Central memory CD8-positive, alpha-beta T cell (primary cell): ENCODE data around the gene KSR2.
"Not testable (repeated sequence)": the region's sequence is repeated elsewhere in the genome, so short reads cannot be mapped to it uniquely, and the experiment has no call there.

Source experiments
- ATAC-seq: fragments of 150-1000 bp; cut with Tn5 transposase; replicated peaks from 2 replicates; pipeline ENCODE4 v1.10.0; 2022; ENCODE audit warnings: mild to moderate bottlenecking, moderate FRiP score, moderate number of reproducible peaks; ENCODE audit not compliant: poor library complexity, severe bottlenecking; ENCODE audit errors: extremely low read depth
- DNase-seq, 2 donors: peaks; one replicate each; pipeline ENCODE4 v3.0.0; 2021; ENCODE audit warnings: low spot score in 2 of 2
- H3K27ac Mint-ChIP-seq: one replicate; pipeline ENCODE4 v1.8.0; 2022; ENCODE audit warnings: low read depth, mild to moderate bottlenecking, moderate library complexity, mixed read lengths
- H3K27me3 Mint-ChIP-seq: one replicate; pipeline ENCODE4 v1.8.0; 2022; ENCODE audit warnings: mixed read lengths
- H3K36me3 Mint-ChIP-seq: one replicate; pipeline ENCODE4 v1.8.0; 2022; ENCODE audit warnings: mild to moderate bottlenecking, moderate library complexity, mixed read lengths; ENCODE audit not compliant: insufficient read depth
- H3K4me1 Mint-ChIP-seq: one replicate; pipeline ENCODE4 v1.8.0; 2022; ENCODE audit warnings: mixed read lengths
- H3K4me3 Mint-ChIP-seq: one replicate; pipeline ENCODE4 v1.8.0; 2022; ENCODE audit warnings: mild to moderate bottlenecking, moderate library complexity, mixed read lengths
- H3K9me3 Mint-ChIP-seq: one replicate; pipeline ENCODE4 v1.8.0; 2022; ENCODE audit warnings: mixed read lengths

Gene KSR2

GRCh38 chr12:117738233-117738632 lies 230.6 kb downstream of the KSR2 start:
- no peaks in the 10 kb centered on the region for H3K9me3 Mint-ChIP-seq
- DNase-seq: no peak
- no peaks in the 10 kb centered on the region for H3K27me3 Mint-ChIP-seq
- H3K36me3 Mint-ChIP-seq: no peaks in the 10 kb centered on the region
- no peak overlapping the region for H3K4me3 Mint-ChIP-seq
- H3K27ac Mint-ChIP-seq: no peak overlapping the region
- no peaks in the 10 kb centered on the region for H3K4me1 Mint-ChIP-seq
- no peak for ATAC-seq

DNA sequence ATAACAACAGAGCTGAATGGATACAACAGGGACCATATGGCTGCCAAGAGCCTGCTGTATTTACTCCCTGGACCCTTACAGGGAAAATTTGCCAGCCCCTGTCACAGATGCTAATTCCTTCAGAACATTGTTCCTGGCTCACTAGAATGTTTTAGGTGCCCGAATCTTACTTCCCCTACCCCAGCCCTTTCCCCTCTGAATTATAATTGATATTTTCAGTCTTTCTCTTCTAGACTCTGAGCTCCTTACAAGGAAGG lies 235.3 kb downstream of the KSR2 start:
- no peaks in the 10 kb centered on the region for H3K27me3 Mint-ChIP-seq
- no peak overlapping the region for H3K4me3 Mint-ChIP-seq
- no peaks in the 10 kb centered on the region for H3K36me3 Mint-ChIP-seq
- no peaks in the 10 kb centered on the region for H3K9me3 Mint-ChIP-seq
- no peak for DNase-seq
- no peak for ATAC-seq
- no peaks in the 10 kb centered on the region for H3K4me1 Mint-ChIP-seq
- no peak overlapping the region for H3K27ac Mint-ChIP-seq

DNA sequence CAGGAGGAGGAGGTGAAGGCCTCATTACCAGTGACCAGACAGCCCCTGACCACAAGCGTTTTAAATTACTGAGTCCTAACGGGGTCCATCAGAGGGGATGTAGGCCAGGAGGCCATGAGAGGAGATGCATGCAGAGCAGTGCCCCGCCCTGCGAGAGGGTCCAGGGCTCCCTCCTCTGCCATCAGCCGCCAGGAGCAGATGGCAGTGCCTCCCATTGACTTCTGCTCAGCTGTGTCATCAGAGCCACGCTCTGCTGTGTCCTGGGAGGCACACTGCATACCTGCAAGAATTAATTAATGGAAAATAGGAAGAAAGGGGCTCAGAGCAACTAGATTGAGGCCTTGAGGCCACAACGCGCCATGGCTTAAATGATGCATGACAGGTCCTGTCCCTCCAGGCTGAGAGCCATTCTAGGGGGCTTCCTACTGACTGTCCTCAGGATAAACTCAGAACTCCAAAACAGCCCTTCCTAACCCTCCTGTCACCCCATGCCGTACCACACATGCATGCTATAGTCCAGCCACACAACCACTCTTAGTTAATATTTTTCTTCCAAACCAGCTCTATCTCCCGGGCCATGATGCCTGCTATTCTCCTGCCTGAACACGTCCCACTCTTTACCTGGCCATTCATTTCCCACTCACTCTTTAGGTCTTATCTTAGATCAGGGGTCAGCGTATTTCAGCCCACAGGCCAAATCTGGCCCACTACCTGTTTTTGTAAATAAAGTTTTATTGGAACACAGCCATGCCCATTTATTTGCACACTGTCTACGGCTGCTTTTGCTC lies 235.8 kb downstream of the KSR2 start:
- no peaks in the 10 kb centered on the region for H3K9me3 Mint-ChIP-seq
- ATAC-seq: no peak
- H3K4me3 Mint-ChIP-seq: no peak overlapping the region
- no peak overlapping the region for H3K27ac Mint-ChIP-seq
- H3K4me1 Mint-ChIP-seq: no peaks in the 10 kb centered on the region
- no peaks in the 10 kb centered on the region for H3K27me3 Mint-ChIP-seq
- no peaks in the 10 kb centered on the region for H3K36me3 Mint-ChIP-seq
- no peak for DNase-seq

DNA sequence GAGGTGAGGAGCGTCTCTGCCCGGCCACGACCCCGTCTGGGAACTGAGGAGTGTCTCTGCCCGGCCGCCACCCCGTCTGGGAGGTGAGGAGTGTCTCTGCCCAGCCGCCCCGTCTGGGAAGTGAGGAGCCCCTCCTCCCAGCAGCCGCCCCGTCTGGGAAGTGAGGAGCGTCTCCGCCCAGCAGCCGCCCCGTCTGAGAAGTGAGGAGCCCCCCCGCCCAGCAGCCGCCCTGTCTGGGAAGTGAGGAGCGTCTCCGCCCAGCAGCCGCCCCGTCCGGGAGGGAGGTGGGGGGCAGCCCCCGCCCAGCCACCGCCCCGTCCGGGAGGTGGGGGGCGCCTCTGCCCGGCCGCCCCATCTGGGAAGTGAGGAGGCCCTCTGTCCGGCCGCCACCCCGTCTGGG lies 237.7 kb downstream of the KSR2 start:
- H3K36me3 Mint-ChIP-seq, H3K27me3 Mint-ChIP-seq, DNase-seq, H3K4me3 Mint-ChIP-seq, H3K4me1 Mint-ChIP-seq, H3K9me3 Mint-ChIP-seq, H3K27ac Mint-ChIP-seq, ATAC-seq: not testable (repeated sequence)

DNA sequence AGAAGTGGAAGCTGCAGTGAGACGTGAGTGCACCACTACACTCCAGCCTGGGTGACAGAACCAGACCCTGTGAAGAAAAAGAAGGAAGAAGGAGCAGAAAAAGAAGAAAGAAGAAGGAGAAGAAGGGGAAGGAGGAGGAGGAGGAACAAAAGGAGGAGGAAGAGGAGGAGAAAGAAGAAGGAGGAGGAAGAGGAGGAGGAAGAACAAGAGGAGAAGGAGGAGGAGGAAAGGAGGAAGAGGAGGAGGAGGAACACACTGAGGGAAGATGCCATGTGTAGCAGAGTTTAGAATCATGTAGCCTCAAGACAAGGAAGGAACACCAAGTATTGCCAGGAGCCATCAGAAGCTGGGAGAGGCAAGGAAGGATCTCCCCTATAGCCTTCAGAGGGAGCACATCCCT lies 241.5 kb downstream of the KSR2 start:
- H3K4me3 Mint-ChIP-seq: no peak overlapping the region
- H3K27me3 Mint-ChIP-seq: no peaks in the 10 kb centered on the region
- no peaks in the 10 kb centered on the region for H3K36me3 Mint-ChIP-seq
- DNase-seq (no peak), ATAC-seq (no peak)
- H3K4me1 Mint-ChIP-seq: no peaks in the 10 kb centered on the region
- no peak overlapping the region for H3K27ac Mint-ChIP-seq
- H3K9me3 Mint-ChIP-seq: no peaks in the 10 kb centered on the region

- H3K4me3 Mint-ChIP-seq: no peak overlapping the region
- H3K36me3 Mint-ChIP-seq: no peaks in the 10 kb centered on the region
- H3K27me3 Mint-ChIP-seq: peaks cover 10% of the 10 kb centered on the region
- H3K9me3 Mint-ChIP-seq: no peaks in the 10 kb centered on the region
- no peak overlapping the region for H3K27ac Mint-ChIP-seq
- ATAC-seq (no peak), DNase-seq (no peak)
- no peaks in the 10 kb centered on the region for H3K4me1 Mint-ChIP-seq
These were observed 244.2 kb downstream of the KSR2 start for GRCh38 chr12:117724543-117724942.

DNA sequence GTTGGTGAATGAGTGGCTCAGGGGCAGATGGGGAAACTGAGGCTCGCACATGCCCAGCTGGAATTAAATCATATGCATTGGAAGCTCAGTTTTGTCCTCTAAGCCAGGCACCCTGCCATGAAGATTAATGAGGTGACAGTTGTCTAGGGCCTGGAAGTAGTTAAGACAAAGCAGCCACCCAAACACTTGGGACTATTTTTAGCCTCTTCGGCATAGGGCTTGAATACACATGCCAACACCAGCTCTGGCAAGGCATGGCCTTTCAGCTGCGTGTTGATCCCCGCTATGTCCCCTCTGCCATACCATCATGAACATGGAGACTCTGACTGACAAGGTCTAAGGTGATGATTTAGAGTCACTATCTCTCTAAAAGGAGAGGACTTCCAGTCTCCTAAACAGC lies 250.2 kb downstream of the KSR2 start:
- no peaks in the 10 kb centered on the region for H3K9me3 Mint-ChIP-seq
- H3K27me3 Mint-ChIP-seq: peaks cover 10% of the 10 kb centered on the region
- H3K27ac Mint-ChIP-seq: no peak overlapping the region
- no peaks in the 10 kb centered on the region for H3K4me1 Mint-ChIP-seq
- ATAC-seq (no peak), DNase-seq (no peak)
- no peak overlapping the region for H3K4me3 Mint-ChIP-seq
- H3K36me3 Mint-ChIP-seq: no peaks in the 10 kb centered on the region

GRCh38 chr12:117718141-117718540 lies 250.6 kb downstream of the KSR2 start:
- peaks cover 10% of the 10 kb centered on the region for H3K27me3 Mint-ChIP-seq
- ATAC-seq: no peak
- DNase-seq: no peak
- no peaks in the 10 kb centered on the region for H3K4me1 Mint-ChIP-seq
- no peak overlapping the region for H3K4me3 Mint-ChIP-seq
- H3K9me3 Mint-ChIP-seq: no peaks in the 10 kb centered on the region
- H3K36me3 Mint-ChIP-seq: no peaks in the 10 kb centered on the region
- no peak overlapping the region for H3K27ac Mint-ChIP-seq

- Mint-ChIP-seq H3K27ac (no peak overlapping the region), H3K9me3 (no peaks in the 10 kb centered on the region), H3K4me1 (no peaks in the 10 kb centered on the region), H3K27me3 (no peaks in the 10 kb centered on the region), H3K36me3 (no peaks in the 10 kb centered on the region), H3K4me3 (no peak overlapping the region)
- DNase-seq (no peak), ATAC-seq (no peak)
These were observed 254.6 kb downstream of the KSR2 start for GRCh38 chr12:117714203-117714602.

GRCh38 chr12:117710121-117710520 lies 258.7 kb downstream of the KSR2 start:
- Mint-ChIP-seq H3K36me3 (no peaks in the 10 kb centered on the region), H3K4me3 (no peak overlapping the region), H3K27ac (no peak overlapping the region), H3K4me1 (no peaks in the 10 kb centered on the region), H3K27me3 (no peaks in the 10 kb centered on the region), H3K9me3 (no peaks in the 10 kb centered on the region)
- ATAC-seq (no peak), DNase-seq (no peak)

- H3K27me3 Mint-ChIP-seq: no peaks in the 10 kb centered on the region
- no peak overlapping the region for H3K27ac Mint-ChIP-seq
- no peak overlapping the region for H3K4me3 Mint-ChIP-seq
- DNase-seq: no peak
- no peaks in the 10 kb centered on the region for H3K9me3 Mint-ChIP-seq
- no peaks in the 10 kb centered on the region for H3K4me1 Mint-ChIP-seq
- ATAC-seq: no peak
- H3K36me3 Mint-ChIP-seq: no peaks in the 10 kb centered on the region
These were observed 260.9 kb downstream of the KSR2 start for GRCh38 chr12:117707861-117708260.

DNA sequence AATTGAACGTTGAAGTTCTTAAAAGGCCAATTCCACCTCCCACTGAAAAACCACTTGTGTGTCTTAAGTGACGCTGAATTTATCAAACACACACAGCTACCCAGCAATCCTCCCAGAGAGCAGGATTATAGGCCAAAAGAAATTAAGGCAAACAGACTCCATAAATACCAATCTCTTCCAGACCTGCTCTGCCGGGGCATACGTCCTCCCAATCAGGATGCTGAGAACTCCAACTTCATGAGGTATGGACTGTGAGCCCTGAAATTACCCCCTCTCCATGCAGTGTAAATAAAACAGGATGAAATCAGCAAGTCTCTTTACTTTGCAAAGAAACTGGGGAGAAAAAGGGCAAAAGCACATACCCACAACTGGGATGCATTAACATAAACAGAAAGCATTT lies 265.2 kb downstream of the KSR2 start:
- no peaks in the 10 kb centered on the region for H3K27me3 Mint-ChIP-seq
- ATAC-seq: no peak
- no peak overlapping the region for H3K4me3 Mint-ChIP-seq
- no peak for DNase-seq
- H3K9me3 Mint-ChIP-seq: peaks cover 6% of the 10 kb centered on the region
- H3K27ac Mint-ChIP-seq: no peak overlapping the region
- H3K36me3 Mint-ChIP-seq: no peaks in the 10 kb centered on the region
- H3K4me1 Mint-ChIP-seq: no peaks in the 10 kb centered on the region

- H3K36me3 Mint-ChIP-seq: no peaks in the 10 kb centered on the region
- ATAC-seq (no peak), DNase-seq (no peak)
- H3K9me3 Mint-ChIP-seq: peaks cover 8% of the 10 kb centered on the region
- no peak overlapping the region for H3K27ac Mint-ChIP-seq
- H3K27me3 Mint-ChIP-seq: no peaks in the 10 kb centered on the region
- no peaks in the 10 kb centered on the region for H3K4me1 Mint-ChIP-seq
- no peak overlapping the region for H3K4me3 Mint-ChIP-seq
These were observed 266.0 kb downstream of the KSR2 start for GRCh38 chr12:117702741-117703140.

DNA sequence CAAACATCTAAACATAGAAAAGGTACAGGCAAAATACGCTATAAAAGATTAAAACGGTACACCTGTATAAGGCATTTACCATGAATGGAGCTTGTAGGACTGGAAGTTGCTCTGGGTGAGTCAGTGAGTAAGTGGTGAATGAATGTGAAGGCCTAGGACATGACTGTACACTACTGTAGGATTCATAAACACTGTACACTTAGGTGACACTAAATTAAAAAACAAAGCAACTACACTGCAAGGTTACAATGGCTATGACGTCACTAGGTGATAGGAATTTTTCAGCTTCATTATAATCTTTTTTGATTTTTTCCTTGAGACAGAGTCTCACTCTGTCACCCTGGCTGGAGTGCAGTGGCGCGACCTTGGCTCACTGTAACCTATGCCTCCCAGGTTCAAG lies 269.2 kb downstream of the KSR2 start:
- Mint-ChIP-seq H3K4me3 (no peak overlapping the region), H3K36me3 (no peaks in the 10 kb centered on the region), H3K27me3 (no peaks in the 10 kb centered on the region), H3K4me1 (no peaks in the 10 kb centered on the region), H3K9me3 (peaks cover 8% of the 10 kb centered on the region), H3K27ac (no peak overlapping the region)
- ATAC-seq: no peak
- no peak for DNase-seq
